Glutamatergic neuron (in vitro differentiated cells): Measurements from ENCODE around the gene BCS1L. TPM values are rescaled to one million over a fixed set of nuclear protein-coding genes. Genes with fewer than 3 reads are reported as not detected.

Source experiments
- DNase-seq: peaks from one replicate; pipeline ENCODE4 v3.0.0; 2022
- H3K27ac Mint-ChIP-seq: one replicate; pipeline ENCODE4 v1.8.0; 2020; ENCODE audit warnings: mild to moderate bottlenecking, mixed read lengths, inconsistent platforms; ENCODE audit not compliant: unreplicated experiment
- H3K27me3 Mint-ChIP-seq: one replicate; pipeline ENCODE4 v1.8.0; 2020; ENCODE audit warnings: mild to moderate bottlenecking, moderate library complexity, mixed read lengths, inconsistent platforms; ENCODE audit not compliant: unreplicated experiment
- H3K36me3 Mint-ChIP-seq: one replicate; pipeline ENCODE4 v1.8.0; 2020; ENCODE audit warnings: mild to moderate bottlenecking, mixed read lengths, inconsistent platforms; ENCODE audit not compliant: unreplicated experiment
- H3K4me1 Mint-ChIP-seq: one replicate; pipeline ENCODE4 v1.8.0; 2020; ENCODE audit warnings: mild to moderate bottlenecking, low read depth, mixed read lengths, inconsistent platforms; ENCODE audit not compliant: unreplicated experiment
- H3K4me3 Mint-ChIP-seq: one replicate; pipeline ENCODE4 v1.8.0; 2020; ENCODE audit warnings: mild to moderate bottlenecking, mixed read lengths, inconsistent platforms; ENCODE audit not compliant: unreplicated experiment
- H3K9me3 Mint-ChIP-seq: one replicate; pipeline ENCODE4 v1.8.0; 2020; ENCODE audit warnings: mild to moderate bottlenecking, moderate library complexity, mixed read lengths, inconsistent platforms; ENCODE audit not compliant: unreplicated experiment
- CTCF ChIP-seq: fragments of 200-600 bp; sonication (generic); IDR thresholded peaks from one replicate; pipeline ENCODE4 v1.5.0; 2021; ENCODE audit not compliant: partially characterized antibody, unreplicated experiment
- total RNA-seq: library from RNA; stranded (reverse); fragmentation: NEBNext Ultra II Directional; extraction: Animal tissue kit (Norgen Biotek cat#: 25700); gene quantifications from one replicate; pipeline ENCODE4 v1.2.1, GENCODE V29; 2021; ENCODE audit not compliant: unreplicated experiment

BCS1L gene
- total RNA-seq, 1 donor from 2014 or later: 59.8 TPM

- Mint-ChIP-seq H3K4me1 (no peaks in the 10 kb centered on the region), H3K36me3 (no peaks in the 10 kb centered on the region), H3K4me3 (no peak overlapping the region), H3K27me3 (no peaks in the 10 kb centered on the region), H3K9me3 (no peaks in the 10 kb centered on the region), H3K27ac (no peak overlapping the region)
- no peak for TF ChIP-seq CTCF
- no peak for DNase-seq
These were observed 14.8 kb upstream of the BCS1L start for GRCh38 chr2:218644721-218645120.

- no peaks in the 10 kb centered on the region for H3K36me3 Mint-ChIP-seq
- H3K4me1 Mint-ChIP-seq: no peaks in the 10 kb centered on the region
- DNase-seq: no peak
- H3K4me3 Mint-ChIP-seq: no peak overlapping the region
- no peak for TF ChIP-seq CTCF
- no peaks in the 10 kb centered on the region for H3K27me3 Mint-ChIP-seq
- no peaks in the 10 kb centered on the region for H3K9me3 Mint-ChIP-seq
- H3K27ac Mint-ChIP-seq: no peak overlapping the region
These were observed 14.4 kb upstream of the BCS1L start for GRCh38 chr2:218645126-218645525.

GRCh38 chr2:218648088-218648786 is 11.2 kb upstream of the BCS1L start:
- Mint-ChIP-seq H3K4me1 (no peaks in the 10 kb centered on the region), H3K27me3 (no peaks in the 10 kb centered on the region), H3K27ac (no peak overlapping the region), H3K4me3 (no peak overlapping the region), H3K9me3 (no peaks in the 10 kb centered on the region), H3K36me3 (no peaks in the 10 kb centered on the region)
- TF ChIP-seq CTCF: peak; percentile 85
- peak; percentile 67 for DNase-seq

- Mint-ChIP-seq H3K27me3 (no peaks in the 10 kb centered on the region), H3K27ac (no peak overlapping the region), H3K4me1 (no peaks in the 10 kb centered on the region), H3K9me3 (no peaks in the 10 kb centered on the region), H3K36me3 (no peaks in the 10 kb centered on the region), H3K4me3 (no peak overlapping the region)
- no peak for DNase-seq
- peak; percentile 25 for TF ChIP-seq CTCF
These were observed 10.7 kb upstream of the BCS1L start for GRCh38 chr2:218648787-218649100.

GRCh38 chr2:218655751-218656150 is 3.7 kb upstream of the BCS1L start:
- DNase-seq: no peak
- Mint-ChIP-seq H3K4me1 (peaks cover 6% of the 10 kb centered on the region), H3K36me3 (no peaks in the 10 kb centered on the region), H3K9me3 (peaks cover 5% of the 10 kb centered on the region), H3K4me3 (no peak overlapping the region), H3K27me3 (peaks cover 4% of the 10 kb centered on the region), H3K27ac (no peak overlapping the region)
- TF ChIP-seq CTCF: no peak
